Adrenal gland (tissue), 5 donors: ENCODE data around the gene JOSD1.

Experiments used
- CTCF ChIP-seq, 6 experiments: fragments of 450-650 bp in 4 of 6; fragments of 200-600 bp in 2 of 6; sonication (generic) in 1 of 6; IDR thresholded peaks; 1 replicate in 5 of 6; 2 replicates in 1 of 6; pipeline versions ENCODE4 v1.5.1 to v1.8.0; 2016 to 2021; ENCODE audit warnings: antibody characterized with exemption in 6 of 6, mild to moderate bottlenecking in 2 of 6, moderate library complexity in 1 of 6
- POLR2A ChIP-seq, 2 donors: fragments of 450-650 bp; IDR thresholded peaks; one replicate each; pipeline ENCODE4 v1.6.1; 2017; ENCODE audit warnings: antibody characterized with exemption in 2 of 2, mild to moderate bottlenecking in 2 of 2, moderate library complexity in 1 of 2
- donor health status: DM: no; HTN: no; CAD: no.

- TF ChIP-seq CTCF (IDR thresholded peaks at IDR 0.05) (no peak), POLR2A (IDR thresholded peaks at IDR 0.05) (no peak)
These were observed 3.9 kb downstream of the JOSD1 start for GRCh38 chr22:38696606-38697424.
